Cardiac fibroblast (primary cell): Measurements from ENCODE around the gene MAP3K10.
"Not testable (repeated sequence)": the region's sequence is repeated elsewhere in the genome, so short reads cannot be mapped to it uniquely, and the experiment has no call there.

Source experiments
- DNase-seq, 2 donors: peaks; one replicate each; pipeline versions ENCODE4 v3.0.0 to v3.0.0-alpha.2; 2010; ENCODE audit warnings: low read depth in 2 of 2
- H3K4me3 ChIP-seq, 2 donors: replicated peaks in 1 of 2; 1 replicate in 1 of 2; 2 replicates in 1 of 2; pipeline ENCODE4 v1.5.1; 2011; ENCODE audit warnings: low read depth in 2 of 2, low read length in 2 of 2, mild to moderate bottlenecking in 2 of 2, moderate library complexity in 1 of 2
- CTCF ChIP-seq: IDR thresholded peaks from one replicate; pipeline ENCODE4 v1.5.1; 2011; ENCODE audit warnings: low read depth, mild to moderate bottlenecking, low read length, inconsistent platforms

Gene MAP3K10

GRCh38 chr19:40190891-40191835, at the start of gene MAP3K10:
MAP3K10 (plus strand) TSS chr19:40191426; CDS start chr19:40192032, 606 bp downstream.
- no peak for TF ChIP-seq CTCF
- peak within 1 kb of the TSS; percentile 86 to 88 for H3K4me3 ChIP-seq
- peak; percentile 72 to 75 for DNase-seq

- no peak overlapping the region for H3K4me3 ChIP-seq
- DNase-seq: no peak
- no peak for TF ChIP-seq CTCF
These were observed 49.7 kb upstream of the MAP3K10 start for GRCh38 chr19:40141551-40141950.

GRCh38 chr19:40143612-40144011, 47.6 kb upstream of the MAP3K10 start:
- no peak for DNase-seq
- TF ChIP-seq CTCF: no peak
- no peak overlapping the region for H3K4me3 ChIP-seq

GRCh38 chr19:40144151-40144550, 47.1 kb upstream of the MAP3K10 start:
- no peak for DNase-seq
- TF ChIP-seq CTCF: no peak
- no peak overlapping the region for H3K4me3 ChIP-seq

- TF ChIP-seq CTCF: no peak
- DNase-seq: no peak
- H3K4me3 ChIP-seq: no peak overlapping the region
These were observed 46.1 kb upstream of the MAP3K10 start for GRCh38 chr19:40144947-40145748.

GRCh38 chr19:40145749-40146029, 45.5 kb upstream of the MAP3K10 start:
- DNase-seq, H3K4me3 ChIP-seq: not testable (repeated sequence)

- TF ChIP-seq CTCF: no peak
- H3K4me3 ChIP-seq: no peak overlapping the region
- DNase-seq: no peak
These were observed 43.9 kb upstream of the MAP3K10 start for GRCh38 chr19:40147338-40147692.
